ENCODE measurements around the gene BTNL2. TPM values are rescaled to one million over a fixed set of nuclear protein-coding genes. Genes with fewer than 3 reads are reported as not detected.

Gene BTNL2
- polyA plus RNA-seq, 2 of the 4 experiments (the other 2 are of a cell fraction), result not detected

- Histone ChIP-seq H3K4me1 (no peaks in the 10 kb centered on the region), H3K9me3 (no peaks in the 10 kb centered on the region), H3K27ac (no peak overlapping the region), H3K4me3 (no peak overlapping the region), H3K4me2 (no peak overlapping the region)
- DNase-seq (ENCODE audit: low read depth in 1 of 2, low spot score in 1 of 2) (no peak), FAIRE-seq (no peak), ATAC-seq (no peak)
- POLR2A ChIA-PET, result no interaction called here
- CTCF ChIA-PET, result interaction anchor here (1.1 to 4.9 kb wide), 5 partner anchors 7 to 376 kb away, joined by 4 to 43 read pairs (median 11); partner anchors contain the start of gene BTNL2
- TF ChIP-seq TFCP2L1 (CRISPR knock-in tag; IDR thresholded peaks at IDR 0.05) (no peak), HOXA7 (CRISPR knock-in tag; IDR thresholded peaks at IDR 0.05) (no peak), HOXB13 (CRISPR knock-in tag; IDR thresholded peaks at IDR 0.05; ENCODE audit: low read depth) (no peak), ZSCAN20 (CRISPR knock-in tag; IDR thresholded peaks at IDR 0.05) (no peak), KDM5A (IDR thresholded peaks at IDR 0.05) (no peak), SMC3 (IDR thresholded peaks at IDR 0.05) (no peak), NFE2L2 (conservative IDR thresholded peaks at IDR 0.05; ENCODE audit: low read length) (no peak), MAZ (IDR thresholded peaks at IDR 0.05; ENCODE audit: borderline replicate concordance, low read depth, low read length) (no peak), FOSB (CRISPR knock-in tag; IDR thresholded peaks at IDR 0.05) (no peak), EP300 (IDR thresholded peaks at IDR 0.05) (no peak), HEYL (CRISPR knock-in tag; IDR thresholded peaks at IDR 0.05) (no peak), ZC3H11A (IDR thresholded peaks at IDR 0.05) (no peak), HDAC2 (IDR thresholded peaks at IDR 0.05) (no peak)
- WGBS (ENCODE audit: missing lambda C conversion rate), result 59% methylated on average over 9 of the region's 9 CpGs
Measured at GRCh38 chr6:32411566-32412327, 4.8 kb upstream of the BTNL2 start.

- no peak overlapping the region for H3K4me3 ChIP-seq
- CTCF ChIA-PET, result interaction anchor here (1.1 to 4.9 kb wide), 2 partner anchors 9 to 377 kb away, joined by 3 to 43 read pairs; no protein-coding TSS in a partner anchor
Measured at GRCh38 chr6:32410906-32411305, 3.9 kb upstream of the BTNL2 start.

GRCh38 chr6:32406197-32406596 lies 784 bp downstream of the BTNL2 start:
- ChIA-PET POLR2A (no interaction called here), CTCF (interaction anchor here (0.6 to 4.2 kb wide), 7 partner anchors 8 to 462 kb away, joined by 3 to 25 read pairs (median 4); partner anchors contain the start of gene TAP2)
- FAIRE-seq, result no peak
- Histone ChIP-seq H3K4me3 (no peak overlapping the region), H3K4me1 (no peaks in the 10 kb centered on the region), H3K9me3 (no peaks in the 10 kb centered on the region), H3K4me2 (no peak overlapping the region), H3K27ac (no peak overlapping the region)
- TF ChIP-seq ZNF302 (CRISPR knock-in tag; IDR thresholded peaks at IDR 0.05), result no peak
- TF ChIP-seq NPAS2 (CRISPR knock-in tag; IDR thresholded peaks at IDR 0.05; ENCODE audit: borderline replicate concordance), result no peak
- TF ChIP-seq HOXA7 (CRISPR knock-in tag; IDR thresholded peaks at IDR 0.05), result no peak
- no peak for TF ChIP-seq FOSB (CRISPR knock-in tag; IDR thresholded peaks at IDR 0.05)
- TF ChIP-seq CHD2 (IDR thresholded peaks at IDR 0.05; ENCODE audit: low read length, partially characterized antibody), result no peak
- TF ChIP-seq BCL3 (IDR thresholded peaks at IDR 0.05), result no peak
- no peak for TF ChIP-seq GATA3 (IDR thresholded peaks at IDR 0.05; ENCODE audit: borderline replicate concordance)
- TF ChIP-seq CBX8 (IDR thresholded peaks at IDR 0.05), result no peak
- TF ChIP-seq HEYL (CRISPR knock-in tag; IDR thresholded peaks at IDR 0.05), result no peak
- 61% methylated on average over 8 of the region's 9 CpGs for WGBS (ENCODE audit: missing lambda C conversion rate)
- no peak for ATAC-seq
- DNase-seq (ENCODE audit: low read depth in 1 of 2, low spot score in 1 of 2), result no peak

More at GRCh38 chr6:32410906-32411305, 3.9 kb upstream of the BTNL2 start:
- WGBS (ENCODE audit: missing lambda C conversion rate), result 23% methylated on average over 5 of the region's 5 CpGs
- ATAC-seq (no peak), DNase-seq (ENCODE audit: low read depth in 1 of 2, low spot score in 1 of 2) (no peak), FAIRE-seq (no peak)
- H3K9me3 ChIP-seq, result no peaks in the 10 kb centered on the region
- POLR2A ChIA-PET, result no interaction called here
- H3K4me1 ChIP-seq, result no peaks in the 10 kb centered on the region
- no peak for TF ChIP-seq EHF (CRISPR knock-in tag; IDR thresholded peaks at IDR 0.05)
- TF ChIP-seq CBX2 (IDR thresholded peaks at IDR 0.05; ENCODE audit: borderline replicate concordance, low read depth), result no peak
- no peak overlapping the region for H3K27ac ChIP-seq
- no peak overlapping the region for H3K4me2 ChIP-seq

Data from A549 (cell line).